HepG2 (cell line): ENCODE data around the gene WTAP. TPM values are rescaled to one million over a fixed set of nuclear protein-coding genes. Genes with fewer than 3 reads are reported as not detected.

Source experiments
- ATAC-seq: fragments of 200-7000 bp; cut with Tn5 transposase; 3 replicates; pipeline ENCODE4 v1.9.1; 2020; ENCODE audit warnings: mild to moderate bottlenecking, moderate library complexity
- BruUV-seq: library from RNA; stranded (reverse); fragments of 400-500 nt; replicated peaks from 2 replicates; lab custom pipeline; 2021; lab: Mats Ljungman, UMichigan
- CTCF ChIA-PET: fragments of 300-600 bp; formaldehyde crosslinking; extraction: SDS; loops from one replicate; lab custom pipeline; 2021; ENCODE audit warnings: low total read pairs, inconsistent platforms, low intra/inter-chr PET ratio; lab: Yijun Ruan, JAX
- POLR2A ChIA-PET: fragments of 350-600 bp; sonication (Branson Sonifier 250); formaldehyde crosslinking; loops from one replicate; lab custom pipeline; 2020; ENCODE audit warnings: antibody characterized with exemption, inconsistent platforms; lab: Yijun Ruan, JAX
- DNase-seq: peaks from one replicate; pipeline ENCODE4 v3.0.0-alpha.2; 2015; ENCODE audit warnings: low spot score
- FAIRE-seq: peaks from 3 replicates; lab custom pipeline; 2011; peaks lifted over from hg19 to GRCh38; lab: Jason Lieb, UNC
- H2AFZ ChIP-seq: one replicate; pipeline ENCODE4 v1.6.1; 2011; ENCODE audit warnings: low read length, inconsistent platforms
- H3K27ac ChIP-seq: fragments of 300-600 bp; 3 replicates; pipeline ENCODE4 v1.8.0; 2011; ENCODE audit warnings: mixed run types, mild to moderate bottlenecking, mixed read lengths, low read length, inconsistent platforms; ENCODE audit not compliant: insufficient read depth; ENCODE audit errors: extremely low read length
- H3K27me3 ChIP-seq, 2 experiments: fragments of 200-600 bp in 1 of 2; 2 replicates in 1 of 2; 3 replicates in 1 of 2; pipeline versions ENCODE4 v1.6.0 to v1.8.0; 2011; ENCODE audit warnings: low read length in 2 of 2, mild to moderate bottlenecking in 2 of 2, moderate library complexity in 2 of 2, inconsistent platforms in 1 of 2; ENCODE audit not compliant: insufficient read depth in 2 of 2, control insufficient read depth in 1 of 2
- H3K36me3 ChIP-seq, 2 experiments: fragments of 200-600 bp in 1 of 2; replicated peaks in 1 of 2; 2 replicates in 1 of 2; 3 replicates in 1 of 2; pipeline versions ENCODE4 v1.5.1 to v1.8.0; 2011; ENCODE audit warnings: low read length in 2 of 2, inconsistent platforms in 1 of 2; ENCODE audit not compliant: insufficient read depth in 2 of 2, control insufficient read depth in 1 of 2
- H3K4me1 ChIP-seq: 2 replicates; pipeline ENCODE4 v1.5.1; 2012; ENCODE audit warnings: low read length, inconsistent platforms; ENCODE audit not compliant: insufficient read depth
- H3K4me2 ChIP-seq: 2 replicates; pipeline ENCODE4 v1.6.0; 2011; ENCODE audit warnings: low read depth, low read length, inconsistent platforms
- H3K4me3 ChIP-seq, 3 experiments: fragments of 200-600 bp in 1 of 3; sonication (generic), shearing (Covaris generic) in 1 of 3; replicated peaks in 1 of 3; 2 replicates each; pipeline ENCODE4 v1.5.1; 2011 to 2016; ENCODE audit warnings: low read length in 3 of 3, inconsistent platforms in 2 of 3, low read depth in 2 of 3, mild to moderate bottlenecking in 2 of 3, control low read depth in 1 of 3, mixed read lengths in 1 of 3; ENCODE audit not compliant: insufficient read depth in 1 of 3
- H3K79me2 ChIP-seq: one replicate; pipeline ENCODE4 v1.6.1; 2011; ENCODE audit warnings: low read length, inconsistent platforms; ENCODE audit not compliant: insufficient read depth
- H3K9ac ChIP-seq: 2 replicates; pipeline ENCODE4 v1.6.0; 2011; ENCODE audit warnings: mild to moderate bottlenecking, low read depth, low read length, inconsistent platforms; ENCODE audit not compliant: insufficient read depth
- H3K9me3 ChIP-seq: 2 replicates; pipeline ENCODE4 v1.5.1; 2012; ENCODE audit warnings: mild to moderate bottlenecking, low read length
- H4K20me1 ChIP-seq: 2 replicates; pipeline ENCODE4 v1.6.0; 2011; ENCODE audit warnings: inconsistent platforms, mild to moderate bottlenecking, low read length, moderate library complexity; ENCODE audit not compliant: insufficient read depth
- ARID2 ChIP-seq: sonication (generic); formaldehyde crosslinking; IDR thresholded peaks from 2 replicates; pipeline ENCODE4 v1.8.1; 2022; ENCODE audit warnings: mild to moderate bottlenecking, missing genetic modification reagents, borderline replicate concordance
- CREBL2 ChIP-seq: sonication (generic); formaldehyde crosslinking; IDR thresholded peaks from 2 replicates; pipeline ENCODE4 v1.8.1; 2023; ENCODE audit warnings: missing genetic modification reagents, mild to moderate bottlenecking, borderline replicate concordance
- HBP1 ChIP-seq: IDR thresholded peaks from 2 replicates; pipeline ENCODE4 v1.6.1; 2016; ENCODE audit warnings: low read depth, control low read depth
- MAFF ChIP-seq: IDR thresholded peaks from 2 replicates; pipeline ENCODE4 v1.6.1; 2011; ENCODE audit warnings: low read depth, low read length, improper control_type of control experiment
- MAFK ChIP-seq, 2 experiments: IDR thresholded peaks in 1 of 2; conservative IDR thresholded peaks in 1 of 2; 2 replicates each; pipeline ENCODE4 v1.6.1; 2011; ENCODE audit warnings: improper control_type of control experiment in 2 of 2, low read length in 2 of 2
- NCOA2 ChIP-seq: sonication (generic); formaldehyde crosslinking; IDR thresholded peaks from 2 replicates; pipeline ENCODE4 v1.8.0; 2022; ENCODE audit warnings: inconsistent platforms
- RBM22 ChIP-seq: fragments of 200-400 bp; formaldehyde crosslinking; optimal IDR thresholded peaks from 2 replicates; pipeline ENCODE3; 2017; ENCODE audit warnings: mild to moderate bottlenecking, low read length, moderate library complexity
- SAP130 ChIP-seq: IDR thresholded peaks from 2 replicates; pipeline ENCODE4 v1.6.1; 2016; ENCODE audit warnings: low read depth
- SMARCC2 ChIP-seq: fragments of 450-650 bp; IDR thresholded peaks from 2 replicates; pipeline ENCODE4 v1.6.1; 2017; ENCODE audit warnings: antibody characterized with exemption, mild to moderate bottlenecking
- TARDBP ChIP-seq: sonication (generic); formaldehyde crosslinking; IDR thresholded peaks from 2 replicates; pipeline ENCODE4 v1.8.0; 2022; ENCODE audit warnings: mild to moderate bottlenecking, missing genetic modification reagents
- XBP1 ChIP-seq: sonication (generic); formaldehyde crosslinking; IDR thresholded peaks from 2 replicates; pipeline ENCODE4 v1.5.0; 2020; ENCODE audit warnings: missing genetic modification reagents
- ZNF331 ChIP-seq: sonication (generic); formaldehyde crosslinking; IDR thresholded peaks from 2 replicates; pipeline ENCODE4 v1.4.0; 2020; ENCODE audit warnings: missing genetic modification reagents
- ZNF556 ChIP-seq: sonication (generic); formaldehyde crosslinking; IDR thresholded peaks from 2 replicates; pipeline ENCODE4 v1.4.0; 2020; ENCODE audit warnings: mild to moderate bottlenecking, missing genetic modification reagents, borderline replicate concordance
- ZNF652 ChIP-seq: IDR thresholded peaks from 2 replicates; pipeline ENCODE4 v1.6.1; 2016; ENCODE audit warnings: low read depth, borderline replicate concordance
- ZSCAN9 ChIP-seq: IDR thresholded peaks from 2 replicates; pipeline ENCODE4 v1.6.1; 2016; ENCODE audit warnings: borderline replicate concordance
- whole genome bisulfite sequencing: methylation state at CpG from one replicate; pipeline ENCODE4 v1.1.6; 2017; ENCODE audit warnings: low lambda C conversion rate; 5-methylcytosine and 5-hydroxymethylcytosine counted together
- in situ Hi-C: cut with HindIII; loops from 2 replicates; pipeline ENCODE4 v1.10.0; 2017; ENCODE audit warnings: low pct_unique_long_range_greater_than_20kb; ENCODE audit not compliant: extremely low pct_ligation_motif_present
- intact Hi-C: fragments of 100-400 bp; cut with micrococcal nuclease; formaldehyde crosslinking; loops from one replicate; pipeline ENCODE4 v1.10.0; 2022; ENCODE audit not compliant: unreplicated experiment
- polyA plus RNA-seq, 8 experiments: library from polyadenylated mRNA; depleted of rRNA in 3 of 8; stranded (reverse) in 7 of 8; unstranded in 1 of 8; fragments of >200 nt; fragmentation: Illumina TruSeq in 4 of 8; extraction: Trizol in 4 of 8; gene quantifications; 2 replicates each; pipeline versions ENCODE4 v1.2.1 to v1.2.3, GENCODE V29; 2011 to 2016; ENCODE audit warnings: low read depth in 4 of 8, missing spikeins in 1 of 8, mixed read lengths in 1 of 8; ENCODE audit not compliant: insufficient read depth in 1 of 8
- total RNA-seq, 5 experiments: library from RNA; depleted of rRNA; stranded (reverse); fragments of >200 nt; fragmentation: Illumina TruSeq; extraction: Trizol; gene quantifications; 2 replicates each; pipeline ENCODE4 v1.2.3, GENCODE V29; 2016; ENCODE audit warnings: low read depth in 1 of 5

The WTAP gene
- total and polyA plus RNA-seq, 2 of the 13 experiments (the other 11 are each of a cell fraction or from before 2014, with no cell fraction given) = 31.6 to 167 TPM

GRCh38 chr6:159729598-159730331 lies 2.5 kb downstream of the WTAP start:
- Histone ChIP-seq H3K27ac (no peak overlapping the region), H3K4me1 (peaks cover 63% of the 10 kb centered on the region), H3K36me3 (peaks cover 0 to 4% of the 10 kb centered on the region in 2 experiments; a peak in 3 of 5 replicates), H3K9ac (peak overlapping the region; percentile 99), H4K20me1 (peaks cover 69% of the 10 kb centered on the region), H3K4me3 (peak overlapping the region; percentile 88 to 99 (median 97); a peak in 5 of 6 replicates), H3K9me3 (no peaks in the 10 kb centered on the region), H3K4me2 (peak overlapping the region; percentile 96), H3K79me2 (peaks cover 94% of the 10 kb centered on the region), H3K27me3 (no peaks in the 10 kb centered on the region; a peak in 1 of 5 replicates), H2AFZ (no peak overlapping the region)
- 46% methylated on average over 4 of the region's 4 CpGs for WGBS
- DNase-seq (no peak), ATAC-seq (no peak), FAIRE-seq (no peak)
- in situ Hi-C loops = loop anchor here (5.0 kb wide), 3 partner anchors 33 to 58 kb away; partner anchors contain the start of genes ACAT2, SOD2 and TCP1
- intact Hi-C loops = no loop called here
- POLR2A ChIA-PET = interaction anchor here (0.7 to 13.1 kb wide), 5 partner anchors 11 to 77 kb away, joined by 3 to 175 read pairs (median 6); partner anchors contain the start of genes ACAT2, MRPL18 and TCP1
- BruUV-seq = no TSS peak
- CTCF ChIA-PET = no interaction called here
- TF ChIP-seq MAFF (peak; percentile 25; the same call in 1 of the 2 replicates), HBP1 (CRISPR knock-in tag) (no peak), NCOA2 (CRISPR knock-in tag) (0 out of 2 replicates have a peak, but pooled peaks have one; percentile 8), ARID2 (CRISPR knock-in tag) (0 out of 2 replicates have a peak, but pooled peaks have one; percentile 21), ZNF331 (CRISPR knock-in tag) (0 out of 2 replicates have a peak, but pooled peaks have one; percentile 18), XBP1 (CRISPR knock-in tag) (no peak), SAP130 (CRISPR knock-in tag) (peak; percentile 16; the same call in 1 of the 2 replicates), ZSCAN9 (CRISPR knock-in tag) (0 out of 2 replicates have a peak, but pooled peaks have one; percentile 14), CREBL2 (CRISPR knock-in tag) (no peak), MAFK (conservative IDR thresholded peaks at IDR 0.05 in 1 of 2, IDR thresholded peaks at IDR 0.05 in 1 of 2; ENCODE audit: low read length in 2 of 2) (peak; percentile 25 to 26; a peak in 1 of 4 replicates), TARDBP (CRISPR knock-in tag) (0 out of 2 replicates have a peak, but pooled peaks have one; percentile 9), RBM22 (peak; percentile 23), ZNF556 (CRISPR knock-in tag) (no peak), ZNF652 (CRISPR knock-in tag) (peak; percentile 56; the same call in 1 of the 2 replicates), SMARCC2 (no peak)
